Measurements from ENCODE around the gene FBXO36. TPM values are rescaled to one million over a fixed set of nuclear protein-coding genes. Genes with fewer than 3 reads are reported as not detected.

The FBXO36 gene
- total and polyA plus RNA-seq, 2 donors (not counting 3 experiments of a cell fraction or from before 2014, with no cell fraction given) = 0.53 to 1.2 TPM

GRCh38 chr2:229974266-229974665 is 52.0 kb downstream of the FBXO36 start:
- Histone ChIP-seq H3K27me3 (ENCODE audit: control insufficient read depth in 2 of 2, insufficient read depth in 2 of 2, low read length in 2 of 2) (no peaks in the 10 kb centered on the region), H3K9me1 (replicated peaks; ENCODE audit: control insufficient read depth, extremely low read depth, insufficient read depth, low read length) (no peaks in the 10 kb centered on the region), H3K4me3 (replicated peaks in 1 of 3; ENCODE audit: insufficient read depth in 1 of 3, low read depth in 1 of 3, low read length in 3 of 3) (no peak overlapping the region), H3K9me3 (replicated peaks; ENCODE audit: control insufficient read depth, insufficient read depth, low read length) (no peaks in the 10 kb centered on the region), H3K4me2 (ENCODE audit: insufficient read depth, low read length) (no peak overlapping the region), H3K4me1 (ENCODE audit: control insufficient read depth, extremely low read depth, insufficient read depth, low read length) (no peaks in the 10 kb centered on the region), H3K9ac (replicated peaks; ENCODE audit: extremely low read depth, insufficient read depth, low read length) (no peak overlapping the region), H2AFZ (ENCODE audit: low read depth, low read length) (no peak overlapping the region), H3K27ac (ENCODE audit: insufficient read depth, low read depth, low read length) (no peak overlapping the region), H3K36me3 (ENCODE audit: control insufficient read depth in 2 of 2, extremely low read depth in 1 of 2, insufficient read depth in 2 of 2, low read length in 2 of 2) (no peaks in the 10 kb centered on the region), H3K79me2 (ENCODE audit: control insufficient read depth, insufficient read depth, low read length) (no peaks in the 10 kb centered on the region), H4K20me1 (replicated peaks; ENCODE audit: control insufficient read depth, extremely low read depth, insufficient read depth, low read length) (no peaks in the 10 kb centered on the region)
- intact Hi-C loops (cut with micrococcal nuclease) (no loop called here), dilution Hi-C loops (cut with MboI; ENCODE audit: extremely low pct_ligation_motif_present, low sequenced_read_pairs) (no loop called here)
- FAIRE-seq (no peak), DNase-seq (ENCODE audit: low read depth, low spot score) (no peak)
- no peak for TF ChIP-seq MYC (IDR thresholded peaks at IDR 0.05; ENCODE audit: low read depth, low read length)
- TF ChIP-seq JUN (IDR thresholded peaks at IDR 0.05; ENCODE audit: borderline replicate concordance, insufficient read depth, insufficient read length, low read depth) = no peak
- TF ChIP-seq FOS (IDR thresholded peaks at IDR 0.05; ENCODE audit: borderline replicate concordance, insufficient read depth, low read length) = no peak
- TF ChIP-seq POLR2A (IDR thresholded peaks at IDR 0.05; ENCODE audit: low read depth, low read length) = no peak
- no peak for TF ChIP-seq EZH2 (IDR thresholded peaks at IDR 0.05; ENCODE audit: borderline replicate concordance, low read depth, low read length, severe bottlenecking)
- TF ChIP-seq MAX (IDR thresholded peaks at IDR 0.05; ENCODE audit: insufficient read depth, insufficient read length) = no peak
- no peak for TF ChIP-seq GATA2 (IDR thresholded peaks at IDR 0.05; ENCODE audit: insufficient read depth, insufficient read length, low read depth, low read length)
- TF ChIP-seq CTCF (IDR thresholded peaks at IDR 0.05; ENCODE audit: extremely low read depth in 1 of 2, insufficient read depth in 1 of 2, low read depth in 1 of 2, low read length in 2 of 2) = no peak
- no peak for TF ChIP-seq POLR2AphosphoS5 (IDR thresholded peaks at IDR 0.05; ENCODE audit: insufficient read depth, low read depth, low read length)
- ChIA-PET POLR2A (no interaction called here), CTCF (interaction anchor here (1.0 to 1.4 kb wide), 4 partner anchors 34 to 193 kb away, joined by 3 to 4 read pairs (median 4); no protein-coding TSS in a partner anchor)
- BruUV-seq (replicated peaks) = no TSS peak
